Hypothalamus (tissue), 51 donors: ENCODE results near the gene NRDE2.

Experiments used
- DNase-seq, 51 donors: peaks; one replicate each; lab custom pipeline; 2025; lab: John Stamatoyannopoulos, UW

Gene NRDE2

DNA sequence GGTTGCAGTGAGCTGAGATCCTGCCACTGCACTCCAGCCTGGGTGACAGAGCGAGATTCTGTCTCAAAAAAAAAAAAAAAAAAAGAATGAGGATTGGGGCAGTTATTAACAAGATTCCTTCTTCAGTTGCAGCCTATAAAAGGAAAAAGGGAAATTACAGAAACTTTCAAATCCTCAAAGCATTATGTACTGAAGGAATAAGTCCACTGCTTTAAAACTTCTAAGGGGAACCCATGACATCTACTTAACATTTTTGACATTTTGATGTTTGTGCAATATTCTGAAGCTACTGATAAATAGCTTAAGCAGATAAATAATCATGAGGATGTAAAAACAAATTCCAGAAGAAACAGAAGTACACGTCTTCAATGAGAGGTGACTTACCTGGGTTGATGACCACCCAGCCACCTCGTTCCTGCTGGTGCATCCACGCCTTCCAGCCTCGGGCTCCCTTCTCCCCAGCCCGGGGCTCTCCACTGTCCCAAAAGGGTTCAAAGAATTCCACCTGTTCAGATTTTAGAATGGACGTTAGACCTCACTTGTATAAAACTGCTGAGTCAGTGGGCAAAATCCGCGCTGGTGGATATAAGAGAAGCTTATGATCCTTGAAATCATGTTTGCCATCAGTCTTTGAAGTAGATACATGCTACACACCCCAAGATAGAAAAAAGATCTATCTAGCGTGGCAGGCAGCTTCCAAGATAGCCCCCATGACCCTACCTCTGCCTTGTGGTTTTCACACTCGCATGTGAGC, 33.7 kb downstream of the NRDE2 start:
- no peak for DNase-seq

GRCh38 chr14:90296641-90297040, 35.1 kb downstream of the NRDE2 start:
- no peak for DNase-seq

DNA sequence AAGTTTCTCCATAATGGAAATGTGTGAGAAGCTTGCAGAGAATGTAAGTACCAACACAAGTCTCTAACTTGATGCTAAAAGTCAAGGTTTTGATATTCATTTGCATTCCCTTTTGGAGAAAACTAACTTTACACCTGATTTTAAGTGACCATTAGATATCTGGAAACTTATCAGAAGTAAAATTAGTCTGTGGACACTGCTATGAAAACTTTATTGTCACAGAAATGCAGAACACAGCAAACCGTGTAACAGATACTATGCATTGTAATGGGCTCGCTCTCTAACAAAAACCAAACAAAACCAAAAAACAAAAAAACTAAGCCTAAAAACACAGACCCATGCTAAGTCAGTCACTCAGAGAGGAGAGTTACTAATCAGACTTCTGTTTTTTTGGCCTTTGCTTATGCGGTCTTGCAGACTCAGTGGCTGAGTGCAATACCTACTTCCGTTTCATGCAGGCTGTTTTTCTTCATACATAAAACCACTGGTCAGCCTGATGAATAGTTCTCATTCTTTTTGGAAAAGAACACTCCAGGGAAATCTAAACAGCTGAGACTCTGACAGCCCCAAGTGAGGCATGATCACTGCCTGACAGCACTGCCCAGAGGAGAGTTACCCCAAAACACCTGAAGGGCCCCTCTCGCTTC, 35.7 kb downstream of the NRDE2 start:
- DNase-seq = no peak

- no peak for DNase-seq
These were observed 36.9 kb downstream of the NRDE2 start for GRCh38 chr14:90294872-90295271.

DNA sequence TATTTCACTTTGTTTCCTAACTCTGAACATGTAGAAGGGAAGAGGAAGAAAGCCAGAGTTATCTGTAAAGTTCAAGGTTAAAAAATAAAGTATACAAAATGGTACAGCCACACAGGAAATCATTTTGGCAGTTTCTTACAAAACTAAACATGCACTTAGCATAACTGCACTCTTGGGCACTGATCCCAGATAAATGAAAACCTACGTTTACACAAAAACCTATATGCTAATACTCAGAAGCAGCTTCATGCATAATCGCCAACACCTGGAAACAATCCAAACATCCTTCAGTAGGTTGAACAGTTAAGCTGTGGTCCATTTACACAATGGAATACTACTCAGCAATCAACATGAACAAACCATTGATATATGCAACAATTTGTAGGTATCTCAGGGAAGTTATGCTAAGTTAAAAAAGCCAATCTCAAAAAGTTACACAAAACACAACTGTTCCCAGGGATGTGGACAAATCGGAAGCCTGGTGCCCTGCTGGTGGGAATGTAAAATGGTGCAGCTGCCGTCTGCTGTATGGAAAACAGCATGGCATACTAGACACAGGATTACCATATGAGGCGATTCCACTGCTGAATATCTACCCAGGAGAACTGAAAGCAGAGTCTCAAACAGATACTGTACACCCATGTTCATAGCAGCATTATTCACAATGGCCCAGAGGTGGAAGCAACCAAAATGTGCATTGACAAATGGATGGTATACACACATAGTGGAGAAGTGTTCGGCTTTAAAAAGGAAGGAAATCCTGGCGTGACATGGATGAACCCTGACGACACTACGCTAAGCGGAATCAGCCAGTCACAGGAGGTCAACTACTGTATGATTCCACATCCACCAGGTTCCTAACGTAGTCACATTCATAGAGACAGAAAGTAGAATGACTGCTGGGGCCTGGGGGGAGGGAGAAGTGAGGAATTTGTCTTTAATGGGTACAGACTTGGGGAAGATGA, 37.7 kb downstream of the NRDE2 start:
- no peak for DNase-seq

DNA sequence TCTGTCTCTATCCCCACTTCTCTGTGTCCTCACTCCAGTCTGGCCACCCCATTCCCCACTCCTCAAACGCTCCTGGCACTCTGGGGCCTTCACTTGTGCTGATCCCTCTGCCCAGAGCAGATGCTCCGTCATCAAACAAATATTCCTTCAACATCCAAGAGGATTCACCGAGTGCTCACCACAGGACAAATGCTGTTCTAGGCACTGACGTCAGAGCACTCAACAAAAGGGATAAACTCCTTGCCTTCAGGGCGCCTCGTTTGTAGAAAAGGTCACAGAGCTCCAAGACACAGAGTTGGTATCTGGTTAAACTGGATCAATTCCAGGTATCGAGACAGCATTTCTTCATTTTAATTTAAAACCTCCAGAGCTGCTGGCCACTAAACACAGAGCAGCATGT, 40.0 kb downstream of the NRDE2 start:
- no peak for DNase-seq

DNA sequence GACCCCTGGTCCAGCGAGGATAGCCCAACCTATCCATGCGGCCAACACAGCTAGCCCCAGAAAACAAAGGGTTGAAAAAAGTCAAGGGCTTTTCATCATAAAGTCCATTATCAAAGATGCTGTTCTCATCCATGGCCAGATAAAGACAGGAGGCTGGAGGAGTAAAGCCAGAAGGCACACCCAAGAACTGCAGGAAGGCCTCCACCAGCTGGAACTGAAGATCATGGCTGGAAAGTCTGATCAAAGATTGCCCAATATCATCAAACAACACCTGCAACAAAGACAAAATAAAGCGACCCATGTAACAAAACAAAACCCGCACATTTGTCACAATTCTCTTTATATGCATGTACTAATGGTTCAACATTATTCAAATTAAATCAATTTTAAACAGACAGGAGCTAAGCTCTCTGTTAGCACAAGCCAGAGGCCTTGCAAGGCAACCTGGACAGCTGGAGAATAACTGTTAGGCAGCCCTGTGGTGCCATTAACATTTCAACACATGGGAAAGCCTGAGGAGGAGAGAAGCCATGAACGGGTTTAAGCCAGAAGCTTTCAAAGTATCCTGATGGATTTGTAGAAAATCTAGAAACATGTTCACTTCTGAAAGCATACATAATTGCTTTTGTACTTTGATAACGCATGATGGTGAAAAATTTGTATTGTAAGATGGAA, 41.3 kb downstream of the NRDE2 start:
- no peak for DNase-seq

GRCh38 chr14:90288651-90289355, 42.9 kb downstream of the NRDE2 start:
- DNase-seq = peak in 8 of 51 donors; percentile 11 to 42 (median 24)

- peak in 5 of 51 donors; percentile 30 to 58 (median 32) for DNase-seq
These were observed 44.0 kb downstream of the NRDE2 start for GRCh38 chr14:90287791-90288190.

DNA sequence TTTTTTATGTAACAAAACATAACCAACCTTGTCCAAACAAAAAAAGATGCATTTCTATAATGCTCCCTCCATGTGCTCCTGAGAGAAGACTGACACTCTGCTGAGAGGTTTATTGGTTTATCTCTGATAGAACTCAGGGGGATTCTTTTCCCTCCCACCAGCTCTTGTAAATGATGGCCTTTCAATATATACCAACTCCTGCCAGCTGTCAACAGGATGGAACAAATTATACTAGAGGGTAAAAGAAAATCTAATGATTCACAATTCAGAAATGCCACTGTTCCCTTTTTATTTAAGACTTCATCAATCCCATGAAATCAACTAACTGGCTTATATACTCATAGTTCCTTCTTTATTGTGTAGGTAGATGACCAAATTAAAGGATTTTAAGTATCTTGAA, 50.0 kb downstream of the NRDE2 start:
- no peak for DNase-seq

DNA sequence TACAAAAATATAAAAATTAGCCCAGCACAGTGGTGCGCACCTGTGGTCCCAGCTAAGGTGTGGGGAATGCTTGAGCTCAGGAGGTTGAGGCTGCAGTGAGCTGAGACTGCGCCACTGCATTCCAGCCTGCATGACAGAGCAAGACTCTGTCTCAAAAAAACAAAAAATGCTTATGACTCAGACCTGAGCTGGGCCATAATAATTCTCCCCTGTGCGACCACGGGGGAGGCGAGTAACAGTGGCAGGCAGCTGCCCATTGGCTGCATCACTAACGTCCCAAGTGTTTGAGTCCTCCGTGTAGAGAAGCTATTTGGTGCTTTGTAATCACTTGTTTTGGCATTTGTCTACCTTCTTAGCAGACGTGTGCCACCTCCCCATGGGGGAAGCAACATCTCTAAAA, 50.5 kb downstream of the NRDE2 start:
- DNase-seq = no peak

DNA sequence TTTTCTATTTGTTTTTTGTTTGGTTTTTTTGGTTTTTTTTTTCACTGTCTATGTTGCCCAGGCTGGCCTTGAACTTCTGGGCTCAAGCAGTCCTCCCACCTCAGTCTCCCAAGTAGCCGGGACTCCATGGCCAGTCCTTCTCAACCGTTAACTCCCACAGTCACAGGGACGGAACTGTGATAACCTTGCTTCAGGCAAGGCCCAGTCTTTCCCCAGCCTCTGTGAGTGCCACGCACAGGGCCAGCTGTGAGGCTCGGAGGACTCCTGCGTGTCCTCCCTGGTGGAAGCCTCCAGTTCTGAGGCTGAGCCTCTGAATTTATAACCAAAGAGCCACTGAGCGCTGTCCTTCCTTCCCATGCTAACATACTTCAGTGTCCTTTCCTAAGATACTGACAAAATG, 51.6 kb downstream of the NRDE2 start:
- DNase-seq = no peak

GRCh38 chr14:90278199-90279175, 53.3 kb downstream of the NRDE2 start:
- peak in 23 of 51 donors; percentile 16 to 66 (median 46) for DNase-seq

GRCh38 chr14:90277581-90278198, 54.1 kb downstream of the NRDE2 start:
- no peak for DNase-seq

- DNase-seq = peak in 1 of 51 donors; percentile 17
These were observed 54.9 kb downstream of the NRDE2 start for GRCh38 chr14:90276646-90277367.

GRCh38 chr14:90275820-90276219, 55.9 kb downstream of the NRDE2 start:
- DNase-seq = no peak

GRCh38 chr14:90275458-90275814, 56.3 kb downstream of the NRDE2 start:
- DNase-seq = no peak
